Smooth muscle cell (in vitro differentiated cells): ENCODE data around the gene KIF26B. TPM values are rescaled to one million over a fixed set of nuclear protein-coding genes. Genes with fewer than 3 reads are reported as not detected.

Source experiments
- DNase-seq: peaks from one replicate; lab custom pipeline; 2025; ENCODE audit not compliant: unreplicated experiment; lab: John Stamatoyannopoulos, UW
- H2AFZ ChIP-seq: fragments of 200-600 bp; sonication (generic); 2 replicates; pipeline ENCODE4 v1.6.0; 2016; ENCODE audit warnings: antibody characterized with exemption, low read depth, mild to moderate bottlenecking
- H3F3A ChIP-seq: fragments of 200-600 bp; sonication (generic); 2 replicates; pipeline ENCODE4 v1.6.0; 2017; ENCODE audit warnings: antibody characterized with exemption, low read depth
- H3K27ac ChIP-seq: fragments of 200-600 bp; sonication (generic); 2 replicates; pipeline ENCODE4 v1.5.1; 2016; ENCODE audit warnings: low read depth, mild to moderate bottlenecking
- H3K27me3 ChIP-seq: fragments of 200-600 bp; sonication (generic); 2 replicates; pipeline ENCODE4 v1.6.1; 2016; ENCODE audit warnings: low read depth, mild to moderate bottlenecking
- H3K36me3 ChIP-seq: fragments of 200-600 bp; sonication (generic); 2 replicates; pipeline ENCODE4 v1.5.1; 2016; ENCODE audit warnings: low read depth
- H3K4me1 ChIP-seq: fragments of 200-600 bp; sonication (generic); 2 replicates; pipeline ENCODE4 v1.5.1; 2016; ENCODE audit warnings: low read depth
- H3K4me2 ChIP-seq: fragments of 200-600 bp; sonication (generic); 2 replicates; pipeline ENCODE4 v1.6.0; 2016; ENCODE audit warnings: mild to moderate bottlenecking
- H3K4me3 ChIP-seq: fragments of 200-600 bp; sonication (generic); 2 replicates; pipeline ENCODE4 v1.5.1; 2016; ENCODE audit warnings: mild to moderate bottlenecking
- H3K79me2 ChIP-seq: fragments of 200-600 bp; sonication (generic); 2 replicates; pipeline ENCODE4 v1.6.0; 2016; ENCODE audit warnings: low read depth, mild to moderate bottlenecking
- H3K9ac ChIP-seq: fragments of 200-600 bp; sonication (generic); 2 replicates; pipeline ENCODE4 v1.6.0; 2016; ENCODE audit warnings: low read depth
- H3K9me3 ChIP-seq: fragments of 200-600 bp; sonication (generic); replicated peaks from 2 replicates; pipeline ENCODE4 v1.5.1; 2016; ENCODE audit warnings: low read depth
- H4K20me1 ChIP-seq: fragments of 200-600 bp; sonication (generic); 2 replicates; pipeline ENCODE4 v1.6.0; 2016; ENCODE audit warnings: low read depth
- WGBS: methylation state at CpG from one replicate; pipeline ENCODE4 v1.1.7; 2016; ENCODE audit warnings: low lambda C conversion rate; 5-methylcytosine and 5-hydroxymethylcytosine counted together
- polyA plus RNA-seq: library from polyadenylated mRNA; unstranded; fragments of >200 nt; fragmentation: Nextera tagmentation; extraction: Ambion mirVana; gene quantifications from 2 replicates; pipeline ENCODE4 v1.2.1, GENCODE V29; 2016
- total RNA-seq: library from RNA; depleted of rRNA; stranded (reverse); fragments of >200 nt; gene quantifications from 2 replicates; pipeline ENCODE4 v1.2.3, GENCODE V29; 2014
- TF ChIP-seq, protein P1 (sequence below): fragments of 200-600 bp; sonication (generic); IDR thresholded peaks from 2 replicates; pipeline ENCODE4 v1.5.1; 2017; ENCODE audit warnings: borderline replicate concordance, mild to moderate bottlenecking, antibody characterized with exemption; ENCODE audit not compliant: insufficient read depth, poor library complexity, severe bottlenecking

Gene KIF26B
- total and polyA plus RNA-seq, 2 experiments from 2014 or later: 24.9 to 43.3 TPM

DNA sequence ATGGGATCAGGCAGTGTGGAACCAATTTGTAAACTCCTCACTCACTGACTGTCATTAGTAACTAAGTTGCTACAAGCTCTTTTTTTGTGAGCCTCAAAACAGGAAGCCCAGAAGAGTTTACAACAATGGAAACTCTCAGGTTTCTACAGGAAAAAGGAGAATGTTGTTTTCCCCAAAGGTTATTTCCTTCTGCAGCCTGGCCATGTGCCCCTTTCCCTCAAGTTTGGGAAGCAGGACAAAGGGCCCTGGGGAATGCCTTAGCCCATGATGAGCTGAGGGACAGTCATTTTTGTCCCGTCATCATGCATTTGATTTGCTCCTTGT is 395.9 kb downstream of the KIF26B start:
- H4K20me1 ChIP-seq: peaks cover 43% of the 10 kb centered on the region
- H2AFZ ChIP-seq: no peak overlapping the region
- no peaks in the 10 kb centered on the region for H3K27me3 ChIP-seq
- no peak for DNase-seq
- 95% methylated on average over 1 of the region's 1 CpG for WGBS
- peaks cover 6% of the 10 kb centered on the region for H3K4me1 ChIP-seq
- H3F3A ChIP-seq: no peaks in the 10 kb centered on the region
- peaks cover 7% of the 10 kb centered on the region for H3K79me2 ChIP-seq
- TF ChIP-seq, protein P1, sequence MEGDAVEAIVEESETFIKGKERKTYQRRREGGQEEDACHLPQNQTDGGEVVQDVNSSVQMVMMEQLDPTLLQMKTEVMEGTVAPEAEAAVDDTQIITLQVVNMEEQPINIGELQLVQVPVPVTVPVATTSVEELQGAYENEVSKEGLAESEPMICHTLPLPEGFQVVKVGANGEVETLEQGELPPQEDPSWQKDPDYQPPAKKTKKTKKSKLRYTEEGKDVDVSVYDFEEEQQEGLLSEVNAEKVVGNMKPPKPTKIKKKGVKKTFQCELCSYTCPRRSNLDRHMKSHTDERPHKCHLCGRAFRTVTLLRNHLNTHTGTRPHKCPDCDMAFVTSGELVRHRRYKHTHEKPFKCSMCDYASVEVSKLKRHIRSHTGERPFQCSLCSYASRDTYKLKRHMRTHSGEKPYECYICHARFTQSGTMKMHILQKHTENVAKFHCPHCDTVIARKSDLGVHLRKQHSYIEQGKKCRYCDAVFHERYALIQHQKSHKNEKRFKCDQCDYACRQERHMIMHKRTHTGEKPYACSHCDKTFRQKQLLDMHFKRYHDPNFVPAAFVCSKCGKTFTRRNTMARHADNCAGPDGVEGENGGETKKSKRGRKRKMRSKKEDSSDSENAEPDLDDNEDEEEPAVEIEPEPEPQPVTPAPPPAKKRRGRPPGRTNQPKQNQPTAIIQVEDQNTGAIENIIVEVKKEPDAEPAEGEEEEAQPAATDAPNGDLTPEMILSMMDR: no peak
- no peaks in the 10 kb centered on the region for H3K9me3 ChIP-seq
- H3K4me3 ChIP-seq: no peak overlapping the region
- H3K27ac ChIP-seq: no peak overlapping the region
- H3K4me2 ChIP-seq: no peak overlapping the region
- H3K36me3 ChIP-seq: no peaks in the 10 kb centered on the region
- H3K9ac ChIP-seq: no peak overlapping the region

DNA sequence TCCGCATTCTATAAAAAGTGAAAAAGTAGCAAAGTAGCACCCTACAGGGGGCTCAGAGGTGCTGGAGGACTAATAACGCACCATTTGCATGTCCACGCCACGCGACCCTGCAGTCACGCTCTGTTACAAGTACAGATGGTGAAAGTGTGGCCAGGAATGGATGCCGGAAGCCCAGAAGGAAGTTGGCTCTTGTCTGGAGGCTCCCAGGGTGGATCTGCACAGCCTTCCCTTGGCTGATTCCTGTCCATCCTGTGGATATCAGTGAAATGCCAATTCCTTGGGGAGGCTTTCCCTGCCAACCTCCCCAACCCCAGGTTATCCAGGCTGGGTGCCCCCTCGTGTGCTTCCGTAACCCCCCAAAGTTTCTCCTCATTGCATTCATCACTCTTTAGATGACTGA is 396.8 kb downstream of the KIF26B start:
- H3K36me3 ChIP-seq: no peaks in the 10 kb centered on the region
- WGBS: over 99% methylated on average over 9 of the region's 9 CpGs
- no peak overlapping the region for H3K9ac ChIP-seq
- H3K27me3 ChIP-seq: no peaks in the 10 kb centered on the region
- H3K4me2 ChIP-seq: no peak overlapping the region
- no peak overlapping the region for H3K4me3 ChIP-seq
- DNase-seq: no peak
- TF ChIP-seq, protein P1: no peak
- H3K9me3 ChIP-seq: no peaks in the 10 kb centered on the region
- no peak overlapping the region for H3K27ac ChIP-seq
- no peak overlapping the region for H2AFZ ChIP-seq
- H4K20me1 ChIP-seq: peaks cover 44% of the 10 kb centered on the region
- peaks cover 7% of the 10 kb centered on the region for H3K79me2 ChIP-seq
- H3F3A ChIP-seq: no peaks in the 10 kb centered on the region
- H3K4me1 ChIP-seq: peaks cover 6% of the 10 kb centered on the region

DNA sequence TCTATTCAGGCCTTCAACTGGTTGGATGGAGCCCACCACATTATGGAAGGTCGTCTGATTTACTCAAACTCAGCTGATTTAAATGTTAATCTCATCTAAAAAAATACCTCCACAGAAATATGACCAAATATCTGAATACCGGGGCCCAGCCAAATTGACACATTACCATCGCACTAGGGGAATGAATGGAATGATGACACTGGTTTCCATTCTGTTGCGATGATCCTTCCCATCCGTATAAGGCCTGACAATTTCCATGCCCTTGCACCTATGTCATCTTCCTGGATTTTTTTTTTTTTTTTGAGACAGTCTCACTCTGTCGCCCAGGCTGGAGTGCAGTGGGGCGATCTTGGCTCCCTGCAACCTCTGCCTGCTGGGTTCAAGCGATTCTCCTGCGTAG is 397.5 kb downstream of the KIF26B start:
- no peak overlapping the region for H3K27ac ChIP-seq
- no peak overlapping the region for H2AFZ ChIP-seq
- H3K9ac ChIP-seq: no peak overlapping the region
- WGBS: 85% methylated on average over 9 of the region's 9 CpGs
- H3K4me2 ChIP-seq: no peak overlapping the region
- H3K4me3 ChIP-seq: no peak overlapping the region
- H3K4me1 ChIP-seq: peaks cover 6% of the 10 kb centered on the region
- no peaks in the 10 kb centered on the region for H3K9me3 ChIP-seq
- H3K79me2 ChIP-seq: peaks cover 7% of the 10 kb centered on the region
- no peaks in the 10 kb centered on the region for H3K27me3 ChIP-seq
- TF ChIP-seq, protein P1: no peak
- H3F3A ChIP-seq: no peaks in the 10 kb centered on the region
- H3K36me3 ChIP-seq: no peaks in the 10 kb centered on the region
- H4K20me1 ChIP-seq: peaks cover 52% of the 10 kb centered on the region
- DNase-seq: no peak

DNA sequence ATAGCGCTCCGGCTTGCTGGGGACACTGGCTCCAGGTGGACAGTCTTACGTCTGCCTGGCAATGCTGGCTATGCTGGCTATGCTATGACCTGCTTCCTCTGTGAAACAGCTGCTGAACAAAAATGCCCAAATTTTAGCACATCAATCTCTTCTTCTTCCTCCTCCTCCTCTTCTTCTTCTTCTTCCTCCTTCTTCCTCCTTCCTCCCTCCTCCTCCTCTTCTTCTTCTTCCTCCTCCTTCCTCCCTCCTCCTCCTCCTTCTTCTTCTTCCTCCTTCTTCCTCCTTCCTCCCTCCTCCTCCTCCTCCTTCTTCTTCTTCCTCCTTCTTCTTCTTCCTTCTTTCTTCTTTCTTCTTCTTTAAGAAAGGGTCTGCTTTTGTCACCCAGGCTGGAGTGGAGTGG is 401.3 kb downstream of the KIF26B start:
- H3K4me1 ChIP-seq: no peaks in the 10 kb centered on the region
- H3F3A ChIP-seq: no peaks in the 10 kb centered on the region
- H3K27ac ChIP-seq: no peak overlapping the region
- peaks cover 83% of the 10 kb centered on the region for H4K20me1 ChIP-seq
- H2AFZ ChIP-seq: no peak overlapping the region
- H3K27me3 ChIP-seq: no peaks in the 10 kb centered on the region
- no peak for DNase-seq
- TF ChIP-seq, protein P1: no peak
- WGBS: 98% methylated on average over 3 of the region's 3 CpGs
- no peak overlapping the region for H3K4me3 ChIP-seq
- no peak overlapping the region for H3K9ac ChIP-seq
- H3K79me2 ChIP-seq: peaks cover 7% of the 10 kb centered on the region
- no peak overlapping the region for H3K4me2 ChIP-seq
- no peaks in the 10 kb centered on the region for H3K36me3 ChIP-seq
- H3K9me3 ChIP-seq: no peaks in the 10 kb centered on the region
